ENCODE measurements around the gene SEPTIN6.
"Not testable (repeated sequence)": the region's sequence is repeated elsewhere in the genome, so short reads cannot be mapped to it uniquely, and the experiment has no call there.

The SEPTIN6 gene

DNA sequence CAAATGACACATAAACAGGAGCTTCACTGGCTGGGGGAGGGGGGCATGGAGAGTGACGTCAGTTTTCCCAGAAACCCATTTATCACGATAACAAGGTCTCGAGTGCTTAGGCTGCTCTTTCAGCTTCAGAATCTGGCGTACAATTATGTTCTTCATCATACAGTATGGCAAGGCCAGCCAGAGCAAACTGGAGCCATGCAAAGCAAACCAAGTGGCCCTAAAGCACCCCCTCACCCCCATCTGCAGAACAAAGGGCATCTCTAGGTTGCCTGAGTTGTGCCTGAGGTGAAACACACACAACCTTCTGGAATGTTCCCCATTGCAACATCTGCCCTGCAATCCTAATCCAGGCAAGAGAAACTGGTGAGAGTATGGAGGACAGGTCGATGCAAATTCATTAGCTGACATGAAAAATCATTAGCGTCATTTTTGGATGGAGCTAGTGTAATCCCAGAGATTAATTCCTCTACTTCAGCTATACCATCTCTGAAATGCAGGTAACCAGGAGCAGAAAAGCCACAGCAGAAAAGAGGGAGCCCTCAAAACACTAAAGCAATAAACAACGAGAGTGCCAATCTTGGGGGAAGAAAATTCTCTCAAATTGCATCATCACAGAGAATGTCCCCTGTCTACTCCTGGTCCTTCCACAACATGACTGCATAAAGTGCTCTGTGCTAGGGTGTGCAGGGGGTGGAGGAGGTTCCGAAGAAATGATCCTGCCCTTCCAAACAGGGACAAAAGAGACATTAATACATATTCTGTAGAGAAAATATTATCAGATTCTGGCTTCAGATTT is 1.8 kb downstream of the SEPTIN6 start:
- DNase-seq, result no peak

DNA sequence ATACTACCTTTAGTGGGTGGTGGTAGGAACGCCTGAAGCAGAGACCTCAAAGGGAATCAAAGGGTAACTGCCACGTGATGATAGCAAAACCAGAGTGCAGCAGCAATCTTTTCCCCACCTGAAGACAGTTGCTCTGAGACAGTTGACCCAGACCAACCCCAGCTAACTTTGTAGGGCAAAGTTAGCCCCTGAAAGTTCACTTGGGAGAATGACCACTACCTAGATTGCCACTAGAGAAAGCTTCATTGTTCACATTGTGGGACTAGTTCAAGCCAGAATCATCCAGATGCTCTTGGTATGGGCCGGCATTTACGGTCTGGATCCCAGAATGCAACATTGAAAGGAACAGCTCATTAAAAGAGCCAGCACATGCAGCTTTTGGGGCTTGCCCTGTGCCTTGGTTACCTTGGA is 4.1 kb downstream of the SEPTIN6 start:
- no peak for DNase-seq

DNA sequence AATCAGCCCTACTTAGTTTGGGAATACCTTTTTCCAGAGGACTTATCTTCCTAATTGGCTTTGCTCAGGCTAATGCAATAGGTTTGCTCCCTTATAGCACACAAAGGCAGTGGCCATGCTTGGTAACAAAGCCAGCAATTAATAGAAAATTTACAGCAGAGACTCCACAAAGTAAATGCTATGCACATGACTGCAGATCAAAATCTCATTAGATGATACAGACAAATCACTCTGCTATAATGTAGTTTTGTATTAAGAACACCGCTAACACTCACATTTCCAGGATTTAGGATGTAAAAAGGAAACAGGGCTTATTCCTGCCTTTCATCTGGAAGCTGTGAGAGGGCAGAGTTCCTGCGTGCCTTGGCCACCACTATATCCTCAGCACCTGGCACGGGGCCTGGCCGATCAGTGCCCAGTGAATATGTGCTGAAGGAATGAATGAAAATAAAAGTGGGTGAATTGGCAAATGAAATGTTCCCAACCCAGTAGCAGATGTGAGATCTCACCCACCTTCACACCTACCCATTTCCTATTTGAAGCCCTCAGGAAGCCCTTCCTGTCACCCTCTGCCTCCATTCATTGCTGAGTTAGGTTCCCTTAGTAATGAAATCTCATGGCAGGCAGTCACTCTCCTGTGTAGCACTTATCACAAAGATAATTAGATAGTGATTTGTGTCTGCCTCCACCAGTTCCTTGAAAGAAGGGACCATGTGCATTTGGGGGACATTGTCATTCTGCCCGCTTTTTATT is 5.1 kb downstream of the SEPTIN6 start:
- no peak for DNase-seq

DNA sequence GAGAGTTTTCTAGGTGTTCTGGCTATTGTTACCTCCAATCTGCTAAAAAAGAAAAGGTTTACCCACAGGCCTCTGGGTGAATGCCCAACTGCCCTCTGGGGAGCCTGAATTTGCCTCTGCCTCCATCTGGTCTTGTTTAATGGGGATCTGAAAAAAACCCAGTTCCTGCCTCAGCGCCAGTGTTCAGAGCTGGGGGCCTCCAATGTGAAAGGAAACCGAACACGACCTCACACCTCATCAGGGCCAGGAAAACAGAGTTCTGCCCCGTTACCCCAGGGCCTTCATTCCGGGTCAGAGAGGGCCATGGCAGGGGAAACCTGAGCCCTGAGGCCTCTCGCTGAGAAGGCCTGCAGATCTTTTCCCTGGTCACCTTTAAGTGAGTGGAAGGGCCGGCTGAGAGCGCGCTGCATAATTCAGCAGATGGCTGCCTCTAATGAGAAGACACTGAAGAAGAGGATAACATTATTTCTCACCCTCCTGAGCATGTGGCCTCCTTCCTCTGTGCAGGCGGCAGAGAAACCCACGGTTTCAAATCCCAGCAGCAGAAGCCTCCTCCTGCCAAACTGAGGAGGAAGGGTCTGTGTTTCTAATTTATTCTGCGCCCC is 6.8 kb downstream of the SEPTIN6 start:
- peak; percentile 54 for DNase-seq

- no peak for DNase-seq
These were observed 7.5 kb downstream of the SEPTIN6 start for GRCh38 chrX:119685225-119686066.

GRCh38 chrX:119684916-119685224 is 8.1 kb downstream of the SEPTIN6 start:
- DNase-seq, result no peak

- not testable (repeated sequence) for DNase-seq
These were observed 8.7 kb downstream of the SEPTIN6 start for GRCh38 chrX:119684312-119684711.

DNA sequence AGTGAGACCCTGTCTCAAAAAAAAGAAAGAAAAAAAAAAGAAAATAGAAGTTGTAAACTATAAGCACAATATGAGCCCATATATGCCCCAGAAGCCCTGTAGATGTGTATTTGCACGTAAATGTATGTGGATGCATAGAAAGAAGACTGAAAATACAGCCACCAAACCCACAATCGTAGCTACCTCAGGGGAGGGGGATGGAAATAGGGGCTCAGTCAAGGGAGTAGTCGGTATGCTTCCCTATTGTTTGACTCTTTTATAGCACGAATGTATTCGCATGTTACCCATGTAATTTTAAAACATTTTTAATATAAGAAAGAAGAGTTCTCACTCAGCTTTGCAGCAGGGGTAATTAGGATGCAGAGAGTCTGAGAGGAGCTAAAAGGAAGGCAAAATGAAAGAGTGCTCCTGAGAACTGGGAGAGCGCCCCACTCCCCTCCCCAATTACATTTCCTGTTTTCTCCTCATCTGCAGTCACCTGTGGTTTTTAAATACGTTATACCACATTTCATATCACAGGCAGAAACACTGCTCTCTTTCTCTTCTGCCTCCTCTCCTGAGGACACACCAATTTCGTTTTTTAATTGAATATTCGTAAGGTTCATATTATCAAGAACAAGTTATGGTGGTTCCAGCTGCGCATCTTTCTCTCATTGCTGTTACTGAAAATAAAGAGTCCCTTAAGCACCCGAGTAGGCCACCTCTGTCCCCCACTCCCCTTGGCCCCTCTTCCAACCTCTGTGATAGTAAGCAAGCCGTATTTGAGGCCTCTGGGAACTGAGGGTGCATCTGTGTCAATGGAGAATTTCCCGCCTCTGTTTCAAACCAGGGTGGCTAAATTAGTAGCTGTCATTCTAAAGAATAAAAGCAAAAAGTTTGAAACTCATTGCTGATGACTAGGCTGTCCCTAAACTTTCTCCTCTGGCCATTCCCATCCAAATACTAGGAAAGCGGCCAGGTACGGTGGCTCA is 10.7 kb downstream of the SEPTIN6 start:
- DNase-seq, result no peak

DNA sequence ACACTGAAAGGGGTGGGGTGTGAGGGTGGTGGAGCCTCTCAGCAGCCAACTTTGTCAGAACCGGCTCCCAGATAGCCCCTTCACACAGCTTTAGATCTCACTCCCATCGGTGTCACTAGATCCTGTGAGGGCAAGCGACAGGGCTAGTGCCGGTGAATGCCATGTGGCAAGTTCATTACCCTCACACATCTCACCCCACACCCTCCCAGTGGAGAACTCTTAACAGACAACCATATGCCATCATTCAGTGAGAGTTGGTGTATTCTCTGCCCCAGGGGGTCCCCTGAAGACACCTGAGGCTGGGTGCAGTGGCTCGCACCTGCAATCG is 15.3 kb downstream of the SEPTIN6 start:
- DNase-seq, result no peak

DNA sequence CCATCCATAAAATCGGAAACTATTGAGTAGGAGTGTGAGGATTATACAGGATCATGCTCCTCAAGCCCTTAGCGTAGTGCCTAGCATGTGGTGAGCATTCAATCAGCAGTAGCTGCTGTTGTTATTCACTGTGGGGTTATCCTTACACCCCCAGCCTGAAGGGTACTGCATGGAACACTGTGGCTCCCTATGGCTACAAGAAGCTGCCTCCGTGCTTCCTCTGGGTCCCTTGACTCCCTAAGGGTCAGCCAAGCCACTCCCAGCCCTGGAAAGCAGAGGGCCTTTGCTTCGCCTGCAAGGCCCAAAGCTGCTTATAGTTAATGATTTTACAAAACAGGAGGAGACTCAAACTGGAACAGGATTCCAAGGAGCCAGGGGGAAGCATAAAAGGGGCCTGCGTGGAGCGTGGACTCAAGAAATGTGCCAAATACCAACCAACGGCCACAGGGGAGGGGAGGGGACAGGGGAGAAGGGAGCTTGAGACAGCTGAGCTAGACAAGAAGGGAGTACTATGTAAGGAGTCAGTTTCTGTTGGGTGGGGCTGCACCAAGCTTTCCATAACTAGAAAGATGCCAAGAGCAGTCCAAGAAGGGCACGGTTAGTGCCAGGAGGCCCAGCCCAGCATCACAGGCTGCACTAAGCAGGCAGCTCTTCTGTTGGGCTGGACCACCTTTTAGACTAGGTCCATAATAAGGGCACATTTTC is 15.9 kb downstream of the SEPTIN6 start:
- DNase-seq, result no peak

GRCh38 chrX:119673336-119673735 is 19.6 kb downstream of the SEPTIN6 start:
- DNase-seq, result no peak

- DNase-seq, result peak; percentile 64
These were observed 20.5 kb downstream of the SEPTIN6 start for GRCh38 chrX:119672426-119672825.

GRCh38 chrX:119669424-119670037 is 23.4 kb downstream of the SEPTIN6 start:
- no peak for DNase-seq

DNA sequence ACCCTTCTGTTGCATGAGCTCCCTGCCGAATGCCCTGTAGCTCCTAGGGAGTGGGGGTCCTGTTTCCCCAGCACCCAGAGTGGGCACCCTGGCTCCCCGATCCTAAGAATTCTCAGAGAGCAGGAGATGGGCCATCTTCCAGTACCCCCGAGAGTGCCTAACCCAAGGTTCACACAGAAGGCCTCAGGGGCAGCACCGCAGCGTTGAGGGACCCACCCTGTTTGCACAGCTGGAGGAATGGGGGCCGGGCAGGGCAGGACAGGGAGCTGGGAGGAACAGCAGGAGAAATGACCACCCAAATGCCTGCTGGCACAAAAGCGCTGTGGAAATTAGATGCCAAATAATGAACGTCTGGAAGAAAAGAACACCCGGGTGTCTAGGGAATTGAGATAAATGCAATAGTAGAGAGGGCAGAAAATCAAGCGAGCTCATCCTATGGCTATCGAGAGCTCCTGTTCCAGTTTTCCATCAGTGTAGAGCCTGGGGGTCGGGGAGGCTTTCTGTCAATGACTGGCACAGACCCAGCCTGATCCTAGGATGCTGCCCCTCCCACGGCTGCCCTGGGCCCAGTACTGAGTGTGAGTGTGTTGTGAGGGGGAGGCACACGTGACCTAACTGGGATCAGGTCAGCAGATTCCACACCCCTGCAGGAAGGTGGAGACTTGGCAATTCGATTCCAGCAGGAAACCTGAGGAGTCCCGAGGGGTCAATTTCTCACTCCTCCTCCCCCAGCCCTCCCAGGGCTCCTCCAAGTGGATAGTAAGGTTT is 25.7 kb downstream of the SEPTIN6 start:
- DNase-seq, result no peak

- not testable (repeated sequence) for DNase-seq
These were observed 28.1 kb downstream of the SEPTIN6 start for GRCh38 chrX:119664877-119665276.

- no peak for DNase-seq
These were observed 31.5 kb downstream of the SEPTIN6 start for GRCh38 chrX:119661486-119661885.

DNA sequence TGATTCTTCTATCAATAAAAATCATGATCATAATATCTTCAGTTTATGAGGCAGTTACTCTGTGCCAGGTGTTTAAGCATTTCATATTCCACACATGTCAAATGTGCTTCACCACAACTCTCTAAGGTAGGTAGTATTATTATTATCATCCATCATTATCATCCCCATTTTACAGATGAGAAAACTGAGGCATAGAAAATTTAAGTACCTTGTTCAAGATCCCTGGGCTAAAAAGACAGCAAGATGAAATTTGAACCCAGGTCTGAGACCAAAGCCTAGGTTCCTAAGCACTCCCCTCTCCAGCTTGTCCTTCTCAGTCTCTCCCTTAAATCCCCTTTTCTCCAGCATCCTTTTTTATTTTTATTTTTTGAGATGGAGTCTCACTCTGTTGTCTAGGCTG is 33.4 kb downstream of the SEPTIN6 start:
- DNase-seq, result no peak

DNA sequence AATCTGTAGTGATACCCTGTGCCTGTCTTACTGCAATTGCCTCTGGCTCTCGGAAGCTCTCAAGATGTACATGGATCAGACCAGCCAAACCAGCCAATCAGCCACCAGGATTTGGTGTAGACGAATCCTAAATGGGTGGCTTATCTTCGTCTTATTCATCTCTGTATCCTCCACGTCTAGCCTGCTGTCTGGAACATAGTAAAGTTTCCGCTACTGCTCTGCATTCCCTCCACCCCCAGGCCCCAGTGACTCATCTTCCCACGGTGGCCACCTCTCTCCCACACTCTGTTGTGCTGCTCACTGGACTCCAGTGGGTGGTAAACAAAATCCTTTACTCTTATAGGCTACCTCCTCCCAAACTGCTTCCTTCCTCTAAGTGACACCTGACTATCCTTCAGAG is 37.8 kb downstream of the SEPTIN6 start:
- DNase-seq, result no peak

GRCh38 chrX:119654112-119654531 is 38.8 kb downstream of the SEPTIN6 start:
- no peak for DNase-seq

DNA sequence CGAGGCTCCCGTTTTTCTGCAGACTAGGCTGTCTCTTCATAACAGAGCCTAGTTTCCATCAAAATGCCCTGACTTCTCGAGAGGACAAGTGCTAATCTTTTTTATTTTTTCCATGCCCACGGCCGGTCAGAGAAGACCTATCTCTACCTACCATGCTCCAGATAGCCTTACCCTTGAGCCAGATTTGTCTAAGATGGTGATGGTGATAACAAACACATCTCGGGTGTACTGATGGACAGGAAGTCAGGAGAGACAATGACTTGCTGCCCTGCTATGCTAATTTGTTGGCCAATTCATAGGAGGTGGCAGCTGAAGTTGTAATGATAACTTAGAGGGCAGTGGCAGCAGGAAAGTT is 44.6 kb downstream of the SEPTIN6 start:
- DNase-seq, result no peak
